Stimulated activated CD4-positive, alpha-beta T cell treated with anti-CD3 and anti-CD28 coated beads, TNF-alpha, amount 100 ng/mL, for 4 hours (primary cell): ENCODE measurements around the gene PRM1.
A peak's percentile ranks its signal among the peaks of the same experiment; 100 is the strongest.
"Not testable (repeated sequence)": the region's sequence is repeated elsewhere in the genome, so short reads cannot be mapped to it uniquely, and the experiment has no call there.

Experiments
- DNase-seq, 3 experiments: peaks; one replicate each; pipeline ENCODE4 v3.0.0-alpha.2; 2020; ENCODE audit warnings: low read depth in 3 of 3

PRM1 gene

GRCh38 chr16:11298143-11298900 lies 17.2 kb upstream of the PRM1 start:
- no peak for DNase-seq

GRCh38 chr16:11297492-11298142 lies 16.5 kb upstream of the PRM1 start:
- peak; percentile 37 to 41 (median 38) for DNase-seq

GRCh38 chr16:11296706-11297491 lies 15.8 kb upstream of the PRM1 start:
- DNase-seq, result no peak

GRCh38 chr16:11296351-11296705 lies 15.2 kb upstream of the PRM1 start:
- DNase-seq, result no peak

- no peak for DNase-seq
Measured at GRCh38 chr16:11295672-11296071, 14.5 kb upstream of the PRM1 start.

GRCh38 chr16:11292076-11292748 lies 11.1 kb upstream of the PRM1 start:
- no peak for DNase-seq

- no peak for DNase-seq
Measured at GRCh38 chr16:11291091-11291703, 10.1 kb upstream of the PRM1 start.

- DNase-seq, result no peak
Measured at GRCh38 chr16:11290102-11290893, 9.2 kb upstream of the PRM1 start.

GRCh38 chr16:11289696-11290095 lies 8.6 kb upstream of the PRM1 start:
- not testable (repeated sequence) for DNase-seq

- DNase-seq, result no peak
Measured at GRCh38 chr16:11289202-11289601, 8.1 kb upstream of the PRM1 start.

- DNase-seq, result no peak
Measured at GRCh38 chr16:11285842-11286241, 4.7 kb upstream of the PRM1 start.

- DNase-seq, result no peak
Measured at GRCh38 chr16:11283820-11284248, 2.7 kb upstream of the PRM1 start.

GRCh38 chr16:11278681-11279628 lies 2.2 kb downstream of the PRM1 start:
- DNase-seq, result no peak

- DNase-seq, result no peak
Measured at GRCh38 chr16:11277607-11278337, 3.4 kb downstream of the PRM1 start.

- DNase-seq, result no peak
Measured at GRCh38 chr16:11276896-11277593, 4.1 kb downstream of the PRM1 start.

- no peak for DNase-seq
Measured at GRCh38 chr16:11276143-11276895, 4.8 kb downstream of the PRM1 start, which contains the start of gene PRM2. TSS of gene PRM2 (minus strand) at chr16:11276480. CDS start at chr16:11276370, 110 bp downstream.

GRCh38 chr16:11274964-11275363 lies 6.2 kb downstream of the PRM1 start:
- DNase-seq, result no peak
